ENCODE data around the gene DHRS4.
"Not testable (repeated sequence)": the region's sequence is repeated elsewhere in the genome, so short reads cannot be mapped to it uniquely, and the experiment has no call there.

DHRS4 gene

DNA sequence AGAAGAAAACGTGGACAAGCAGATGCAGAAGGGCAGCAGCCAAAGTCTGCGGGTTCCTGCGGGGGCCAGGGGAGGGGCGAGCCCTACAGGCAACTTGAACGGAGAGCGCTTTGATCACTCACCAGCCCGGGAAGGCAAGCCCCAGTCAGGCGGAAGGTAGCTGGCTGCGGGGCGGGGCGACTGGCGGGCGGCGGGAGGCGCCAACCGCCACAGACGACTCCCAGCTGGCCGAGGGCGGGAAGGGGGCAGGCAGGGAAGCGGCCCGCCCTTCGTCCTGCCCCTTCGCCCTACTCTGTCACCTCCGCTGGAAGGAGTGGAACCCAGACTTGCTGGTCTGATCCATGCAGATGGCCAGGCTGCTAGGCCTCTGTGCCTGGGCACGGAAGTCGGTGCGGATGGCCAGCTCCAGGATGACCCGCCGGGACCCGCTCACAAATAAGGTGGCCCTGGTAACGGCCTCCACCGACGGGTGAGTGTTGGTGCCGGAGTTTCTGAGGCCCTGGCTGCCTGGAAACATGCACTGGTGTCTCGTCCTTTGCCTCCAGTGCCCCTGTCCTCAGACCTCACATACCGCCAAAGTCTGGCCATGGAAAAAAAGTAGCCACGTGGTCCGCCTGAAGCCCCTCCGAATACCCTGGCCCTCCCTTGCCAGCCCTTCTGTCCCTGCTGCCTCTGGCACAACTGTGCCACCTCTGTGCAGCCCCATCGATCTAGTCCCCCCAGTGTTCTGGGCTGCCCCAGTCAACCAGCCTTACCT is 35.2 kb downstream of the DHRS4 start, which contains the start of gene DHRS4L2:
Gene DHRS4L2, plus strand, starts transcription at position 323 of the 757 bp plus-strand sequence. Its CDS starts 19 bp downstream, at position 342.
- DNase-seq, result peak; percentile 88

GRCh38 chr14:23989734-23990445 is 36.3 kb downstream of the DHRS4 start:
- DNase-seq, result peak; percentile 37

- DNase-seq, result not testable (repeated sequence)
These were observed 37.4 kb downstream of the DHRS4 start for GRCh38 chr14:23990961-23991360.

DNA sequence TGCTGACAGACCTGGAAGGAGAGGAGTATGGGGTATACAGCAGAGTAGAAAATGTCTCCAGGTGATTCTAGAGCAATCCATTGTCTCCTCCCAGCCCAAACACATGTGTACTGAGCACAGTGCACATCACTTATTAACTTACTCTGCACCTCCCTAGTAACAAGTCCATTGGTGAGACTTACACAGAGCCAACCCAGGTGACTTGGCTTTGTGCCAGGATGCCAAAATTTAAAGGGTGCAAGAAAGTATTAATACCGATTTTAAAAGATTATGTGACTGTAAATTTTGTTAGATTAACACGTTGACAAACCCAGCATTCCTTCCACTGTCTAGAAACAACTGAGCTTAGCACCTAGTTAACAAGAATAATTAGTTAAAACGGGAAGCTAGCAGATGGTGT is 39.5 kb downstream of the DHRS4 start:
- DNase-seq, result not testable (repeated sequence)

DNA sequence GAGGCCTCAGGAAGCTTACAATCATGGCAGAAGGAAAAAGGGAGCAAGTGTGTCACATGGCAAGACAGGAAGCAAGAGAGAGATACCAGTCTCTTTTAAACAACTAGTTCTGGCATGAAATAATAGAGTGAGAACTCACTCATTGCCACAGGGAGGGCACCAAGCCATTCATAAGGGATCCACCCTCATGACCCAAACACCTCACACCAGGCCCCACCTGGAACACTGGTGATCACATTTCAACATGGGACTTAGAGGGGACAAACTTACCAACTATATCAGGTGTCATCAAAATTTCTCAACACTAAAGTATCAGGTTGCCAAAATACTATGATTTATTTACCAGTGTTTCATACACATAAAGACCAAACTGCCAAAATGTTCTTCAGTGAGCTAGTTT is 42.4 kb downstream of the DHRS4 start:
- not testable (repeated sequence) for DNase-seq

DNA sequence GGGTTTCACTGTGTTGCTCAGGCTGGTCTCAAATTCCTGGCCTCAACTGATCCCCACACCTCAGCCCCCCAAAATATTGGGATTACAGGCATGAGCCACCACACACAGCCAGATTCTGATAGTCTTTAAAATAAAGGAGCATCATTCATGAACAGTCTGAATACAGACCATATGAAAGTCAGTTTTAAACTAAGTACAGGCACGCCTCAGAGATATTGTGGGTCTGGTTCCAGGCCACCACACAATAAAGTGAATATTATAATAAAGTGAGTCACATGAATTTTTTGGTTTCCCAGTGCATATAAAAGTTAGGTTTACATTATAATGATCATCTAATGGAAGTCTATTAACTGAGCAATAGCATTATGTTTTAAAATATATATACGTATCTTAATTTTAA is 43.3 kb downstream of the DHRS4 start:
- DNase-seq, result not testable (repeated sequence)

DNA sequence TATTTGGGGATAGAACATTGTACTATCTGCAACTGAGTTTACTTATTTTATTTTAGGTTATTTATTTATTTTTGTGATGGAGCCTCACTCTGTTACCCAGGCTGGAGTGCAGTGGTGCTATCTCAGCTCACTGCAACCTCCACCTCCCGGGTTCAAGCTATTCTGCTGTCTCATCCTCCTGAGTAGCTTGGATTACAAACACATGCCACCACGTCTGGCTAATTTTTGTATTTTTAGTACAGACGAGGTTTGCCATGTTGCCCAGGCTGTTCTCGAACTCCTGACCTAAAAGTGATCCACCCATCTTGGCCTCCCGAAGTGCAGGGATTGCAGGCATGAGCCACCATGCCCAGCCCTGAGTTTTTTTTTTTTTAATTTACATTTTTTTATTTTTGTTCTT is 46.1 kb downstream of the DHRS4 start:
- DNase-seq, result not testable (repeated sequence)

DNA sequence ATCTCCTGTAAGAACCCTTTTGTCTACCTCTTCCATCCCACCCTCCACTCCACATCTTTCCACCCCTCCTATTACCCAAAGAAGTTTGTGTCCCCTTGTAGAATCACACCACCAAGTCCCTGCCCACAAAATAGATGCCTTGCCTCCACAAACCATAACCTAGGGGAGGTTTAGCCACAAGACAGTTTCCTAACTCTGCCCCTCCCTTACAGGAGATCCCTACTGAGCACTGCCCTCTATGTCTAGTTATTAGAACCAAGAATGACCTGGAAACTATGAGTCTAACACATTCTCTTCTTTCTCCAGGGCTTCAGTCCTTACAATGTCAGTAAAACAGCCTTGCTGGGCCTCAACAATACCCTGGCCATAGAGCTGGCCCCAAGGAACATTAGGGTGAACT is 47.5 kb downstream of the DHRS4 start:
- DNase-seq, result not testable (repeated sequence)

DNA sequence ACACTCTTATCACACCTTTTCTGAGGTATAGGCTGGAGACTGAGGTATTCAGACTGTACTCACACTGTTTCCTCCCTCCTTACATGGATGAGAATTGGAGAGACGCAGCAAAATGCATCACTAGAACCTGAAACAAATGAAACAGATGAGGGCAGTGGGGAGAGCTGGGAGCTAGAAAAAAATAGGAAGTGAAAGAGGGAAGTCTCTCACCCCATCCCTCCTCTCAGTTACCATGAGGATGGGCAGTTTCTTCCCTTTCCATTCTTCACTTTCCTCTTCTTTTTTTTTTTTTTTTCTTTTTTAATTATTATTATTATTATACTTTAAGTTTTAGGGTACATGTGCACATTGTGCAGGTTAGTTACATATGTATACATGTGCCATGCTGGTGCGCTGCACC is 48.1 kb downstream of the DHRS4 start:
- DNase-seq, result not testable (repeated sequence)

GRCh38 chr14:24006471-24006816 is 52.9 kb downstream of the DHRS4 start:
- not testable (repeated sequence) for DNase-seq

- peak; percentile 63 for DNase-seq
These were observed 53.5 kb downstream of the DHRS4 start for GRCh38 chr14:24006817-24007652.

- no peak for DNase-seq
These were observed 57.5 kb downstream of the DHRS4 start for GRCh38 chr14:24011051-24011450.

- DNase-seq, result peak; percentile 31
These were observed 59.2 kb downstream of the DHRS4 start for GRCh38 chr14:24012726-24013273.

GRCh38 chr14:24013654-24014514 is 60.3 kb downstream of the DHRS4 start:
- DNase-seq, result peak; percentile 38

GRCh38 chr14:24015745-24016144 is 62.2 kb downstream of the DHRS4 start:
- not testable (repeated sequence) for DNase-seq
